GM23338 (cell line): Measurements from ENCODE around the gene NRG3.

ENCODE experiments used
- JUNB ChIP-seq: IDR thresholded peaks from one replicate; pipeline ENCODE4 v1.6.1; 2016; ENCODE audit warnings: antibody characterized with exemption; ENCODE audit not compliant: unreplicated experiment
- POLR2AphosphoS5 ChIP-seq: IDR thresholded peaks from 2 replicates; pipeline ENCODE4 v1.6.1; 2016; ENCODE audit warnings: antibody characterized with exemption, low read depth
- TF ChIP-seq, protein P1 (sequence below): IDR thresholded peaks from one replicate; pipeline ENCODE4 v1.6.1; 2018; ENCODE audit warnings: antibody characterized with exemption; ENCODE audit not compliant: unreplicated experiment
- TF ChIP-seq, protein P2 (sequence below), 2 experiments: fragments of 200-600 bp in 1 of 2; sonication (generic) in 1 of 2; conservative IDR thresholded peaks; 2 replicates each; pipeline versions ENCODE4 v1.5.1 to v1.6.1; 2016 to 2017; ENCODE audit warnings: antibody characterized with exemption in 2 of 2, low read depth in 2 of 2, mild to moderate bottlenecking in 2 of 2, moderate library complexity in 1 of 2

DNA sequence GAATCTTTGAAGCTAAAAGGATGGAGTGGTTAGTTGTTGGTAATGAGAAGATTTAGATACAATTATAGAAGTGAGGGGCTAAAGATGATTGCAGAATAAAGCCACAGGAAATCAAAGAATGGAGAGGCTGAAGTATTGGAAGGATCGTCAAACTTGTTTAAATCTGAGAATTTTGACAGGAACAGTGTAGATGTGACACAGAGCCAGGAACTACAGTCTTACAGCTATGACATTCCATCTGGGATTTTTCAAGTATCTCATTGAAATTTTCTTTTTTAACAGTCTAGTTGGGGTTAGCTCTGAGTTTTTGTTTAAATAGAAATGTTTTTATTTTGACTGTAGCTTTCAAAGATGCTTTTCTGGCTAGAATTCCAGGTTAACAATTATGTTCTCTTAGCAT lies 181.4 kb downstream of the NRG3 start:
- TF ChIP-seq, protein P1, sequence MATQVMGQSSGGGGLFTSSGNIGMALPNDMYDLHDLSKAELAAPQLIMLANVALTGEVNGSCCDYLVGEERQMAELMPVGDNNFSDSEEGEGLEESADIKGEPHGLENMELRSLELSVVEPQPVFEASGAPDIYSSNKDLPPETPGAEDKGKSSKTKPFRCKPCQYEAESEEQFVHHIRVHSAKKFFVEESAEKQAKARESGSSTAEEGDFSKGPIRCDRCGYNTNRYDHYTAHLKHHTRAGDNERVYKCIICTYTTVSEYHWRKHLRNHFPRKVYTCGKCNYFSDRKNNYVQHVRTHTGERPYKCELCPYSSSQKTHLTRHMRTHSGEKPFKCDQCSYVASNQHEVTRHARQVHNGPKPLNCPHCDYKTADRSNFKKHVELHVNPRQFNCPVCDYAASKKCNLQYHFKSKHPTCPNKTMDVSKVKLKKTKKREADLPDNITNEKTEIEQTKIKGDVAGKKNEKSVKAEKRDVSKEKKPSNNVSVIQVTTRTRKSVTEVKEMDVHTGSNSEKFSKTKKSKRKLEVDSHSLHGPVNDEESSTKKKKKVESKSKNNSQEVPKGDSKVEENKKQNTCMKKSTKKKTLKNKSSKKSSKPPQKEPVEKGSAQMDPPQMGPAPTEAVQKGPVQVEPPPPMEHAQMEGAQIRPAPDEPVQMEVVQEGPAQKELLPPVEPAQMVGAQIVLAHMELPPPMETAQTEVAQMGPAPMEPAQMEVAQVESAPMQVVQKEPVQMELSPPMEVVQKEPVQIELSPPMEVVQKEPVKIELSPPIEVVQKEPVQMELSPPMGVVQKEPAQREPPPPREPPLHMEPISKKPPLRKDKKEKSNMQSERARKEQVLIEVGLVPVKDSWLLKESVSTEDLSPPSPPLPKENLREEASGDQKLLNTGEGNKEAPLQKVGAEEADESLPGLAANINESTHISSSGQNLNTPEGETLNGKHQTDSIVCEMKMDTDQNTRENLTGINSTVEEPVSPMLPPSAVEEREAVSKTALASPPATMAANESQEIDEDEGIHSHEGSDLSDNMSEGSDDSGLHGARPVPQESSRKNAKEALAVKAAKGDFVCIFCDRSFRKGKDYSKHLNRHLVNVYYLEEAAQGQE, result no peak
- TF ChIP-seq POLR2AphosphoS5 (no peak), JUNB (no peak)
- TF ChIP-seq, protein P2, sequence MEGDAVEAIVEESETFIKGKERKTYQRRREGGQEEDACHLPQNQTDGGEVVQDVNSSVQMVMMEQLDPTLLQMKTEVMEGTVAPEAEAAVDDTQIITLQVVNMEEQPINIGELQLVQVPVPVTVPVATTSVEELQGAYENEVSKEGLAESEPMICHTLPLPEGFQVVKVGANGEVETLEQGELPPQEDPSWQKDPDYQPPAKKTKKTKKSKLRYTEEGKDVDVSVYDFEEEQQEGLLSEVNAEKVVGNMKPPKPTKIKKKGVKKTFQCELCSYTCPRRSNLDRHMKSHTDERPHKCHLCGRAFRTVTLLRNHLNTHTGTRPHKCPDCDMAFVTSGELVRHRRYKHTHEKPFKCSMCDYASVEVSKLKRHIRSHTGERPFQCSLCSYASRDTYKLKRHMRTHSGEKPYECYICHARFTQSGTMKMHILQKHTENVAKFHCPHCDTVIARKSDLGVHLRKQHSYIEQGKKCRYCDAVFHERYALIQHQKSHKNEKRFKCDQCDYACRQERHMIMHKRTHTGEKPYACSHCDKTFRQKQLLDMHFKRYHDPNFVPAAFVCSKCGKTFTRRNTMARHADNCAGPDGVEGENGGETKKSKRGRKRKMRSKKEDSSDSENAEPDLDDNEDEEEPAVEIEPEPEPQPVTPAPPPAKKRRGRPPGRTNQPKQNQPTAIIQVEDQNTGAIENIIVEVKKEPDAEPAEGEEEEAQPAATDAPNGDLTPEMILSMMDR (conservative IDR thresholded peaks at IDR 0.05; ENCODE audit: low read depth in 2 of 2), result no peak
